Measurements from ENCODE around the gene BTC. TPM values are rescaled to one million over a fixed set of nuclear protein-coding genes. Genes with fewer than 3 reads are reported as not detected.
"Not testable (repeated sequence)": the region's sequence is repeated elsewhere in the genome, so short reads cannot be mapped to it uniquely, and the experiment has no call there.

The BTC gene
- total and polyA plus RNA-seq, 11 donors = 0.06 to 0.59 (median 0.31) TPM; not detected in 2

DNA sequence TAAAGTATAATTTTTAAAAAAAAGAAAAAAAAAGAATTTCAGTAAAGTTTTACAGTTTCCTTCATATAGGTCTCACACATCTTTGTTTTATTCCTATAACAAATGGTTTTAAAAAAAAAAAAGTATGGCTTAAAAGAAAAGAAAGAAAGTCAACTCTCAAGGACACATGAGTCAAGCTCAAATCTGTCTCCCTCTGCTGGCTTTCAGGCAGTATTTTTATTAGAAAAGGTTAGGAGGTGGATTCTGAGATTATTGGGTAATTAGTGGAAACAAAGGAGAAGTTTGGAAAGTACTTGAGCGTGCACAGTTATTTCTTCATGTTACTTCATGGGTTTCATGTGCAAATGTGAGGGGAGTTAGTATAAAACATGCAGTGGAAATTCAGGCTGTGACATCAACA is 36.6 kb upstream of the BTC start:
- peaks cover 0 to 18% (median 5%) of the 10 kb centered on the region in 12 donors for H3K9me3 ChIP-seq
- intact Hi-C loops (cut with DNase I) = no loop called here
- H3K27ac ChIP-seq = no peak overlapping the region
- 79 to 92% (median 87%) methylated on average over 1 of the region's 1 CpG for WGBS, 4 donors
- H3K4me3 ChIP-seq = no peak overlapping the region
- H3K27me3 ChIP-seq = no peaks in the 10 kb centered on the region
- H3K4me1 ChIP-seq = no peaks in the 10 kb centered on the region
- no peak for DNase-seq
- H3K36me3 ChIP-seq = no peaks in the 10 kb centered on the region
- TF ChIP-seq POLR2A (IDR thresholded peaks at IDR 0.05) = no peak
- ATAC-seq = no peak

- peaks cover 0 to 5% (median 0%) of the 10 kb centered on the region in 9 donors for H3K27me3 ChIP-seq
- no peak for DNase-seq
- no peak overlapping the region for H3K4me3 ChIP-seq
- 35 to 64% (median 38%) methylated on average over 1 of the region's 1 CpG for WGBS, 4 donors
- no peaks in the 10 kb centered on the region for H3K4me1 ChIP-seq
- intact Hi-C loops (cut with DNase I) = no loop called here
- TF ChIP-seq CTCF (IDR thresholded peaks at IDR 0.05) = no peak
- no peak for TF ChIP-seq POLR2A (IDR thresholded peaks at IDR 0.05)
- H3K9me3 ChIP-seq = peaks cover 0 to 7% (median 0%) of the 10 kb centered on the region in 12 donors
- no peak for ATAC-seq
- no peak overlapping the region for H3K27ac ChIP-seq
- H3K36me3 ChIP-seq = no peaks in the 10 kb centered on the region
These were observed 28.9 kb upstream of the BTC start for GRCh38 chr4:74823194-74823593.

- Histone ChIP-seq H3K4me3 (no peak overlapping the region), H3K27ac (no peak overlapping the region), H3K27me3 (peaks cover 0 to 5% (median 0%) of the 10 kb centered on the region in 9 donors), H3K36me3 (no peaks in the 10 kb centered on the region), H3K9me3 (peaks cover 0 to 7% (median 0%) of the 10 kb centered on the region in 12 donors), H3K4me1 (no peaks in the 10 kb centered on the region)
- 88 to 96% (median 91%) methylated on average over 2 of the region's 2 CpGs for WGBS, 4 donors
- ATAC-seq (no peak), DNase-seq (no peak)
- intact Hi-C loops (cut with DNase I) = no loop called here
- no peak for TF ChIP-seq POLR2A (IDR thresholded peaks at IDR 0.05)
- TF ChIP-seq CTCF (IDR thresholded peaks at IDR 0.05) = no peak
These were observed 28.3 kb upstream of the BTC start for GRCh38 chr4:74822603-74823002.

DNA sequence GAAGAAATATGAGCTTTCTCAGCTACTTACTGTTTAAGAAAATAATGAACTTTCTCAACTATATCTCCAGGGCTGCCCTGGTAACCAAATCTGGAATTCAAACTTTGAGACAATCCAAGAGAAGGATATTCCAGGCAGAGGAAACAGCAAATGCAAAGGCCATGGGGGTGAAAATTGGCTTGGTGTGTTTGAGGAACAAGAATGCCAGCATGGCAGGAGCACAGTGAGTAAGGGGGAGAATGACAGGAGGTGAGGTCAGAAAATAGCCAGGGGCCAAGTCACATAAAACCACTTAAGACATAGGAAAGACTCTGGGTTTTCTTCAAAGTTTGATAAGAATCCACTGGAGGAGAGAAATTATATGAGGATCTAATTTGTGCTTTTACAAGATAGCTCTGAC is 27.2 kb upstream of the BTC start:
- intact Hi-C loops (cut with DNase I) = no loop called here
- H3K4me1 ChIP-seq = no peaks in the 10 kb centered on the region
- H3K36me3 ChIP-seq = no peaks in the 10 kb centered on the region
- DNase-seq (no peak), ATAC-seq (no peak)
- TF ChIP-seq CTCF (IDR thresholded peaks at IDR 0.05) (no peak), POLR2A (IDR thresholded peaks at IDR 0.05) (no peak)
- H3K27ac ChIP-seq = no peak overlapping the region
- H3K4me3 ChIP-seq = no peak overlapping the region
- peaks cover 0 to 7% (median 0%) of the 10 kb centered on the region in 12 donors for H3K9me3 ChIP-seq
- H3K27me3 ChIP-seq = peaks cover 0 to 5% (median 0%) of the 10 kb centered on the region in 9 donors

DNA sequence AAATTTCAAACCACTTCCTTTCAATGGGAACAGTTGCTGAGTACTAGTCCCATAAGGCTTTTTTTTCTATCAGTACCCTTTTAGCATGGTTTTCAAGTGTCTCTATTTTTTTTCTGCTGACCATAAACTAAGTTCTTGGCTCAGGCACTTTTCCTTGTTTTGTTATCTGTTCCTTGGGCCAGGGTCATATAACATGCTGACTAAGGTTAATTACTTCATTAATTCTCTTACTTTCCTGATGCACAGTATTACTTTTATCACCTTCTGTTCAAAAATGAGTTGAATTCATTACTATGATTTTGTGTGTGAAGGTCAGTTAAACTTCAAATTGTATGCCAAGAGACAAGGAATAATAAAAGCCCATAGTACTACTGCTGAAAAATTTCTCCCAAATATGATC is 19.7 kb upstream of the BTC start:
- no peaks in the 10 kb centered on the region for H3K36me3 ChIP-seq
- TF ChIP-seq CTCF (IDR thresholded peaks at IDR 0.05) (no peak), POLR2A (IDR thresholded peaks at IDR 0.05) (no peak)
- intact Hi-C loops (cut with DNase I) = no loop called here
- no peak overlapping the region for H3K27ac ChIP-seq
- H3K9me3 ChIP-seq = no peaks in the 10 kb centered on the region
- no peak for DNase-seq
- no peaks in the 10 kb centered on the region for H3K4me1 ChIP-seq
- no peak overlapping the region for H3K4me3 ChIP-seq
- H3K27me3 ChIP-seq = no peaks in the 10 kb centered on the region
- ATAC-seq = no peak

GRCh38 chr4:74812056-74812455 is 17.7 kb upstream of the BTC start:
- DNase-seq; ATAC-seq; H3K4me1 ChIP-seq; H3K27ac ChIP-seq; H3K36me3 ChIP-seq; H3K27me3 ChIP-seq; H3K4me3 ChIP-seq; intact Hi-C loops (cut with DNase I); H3K9me3 ChIP-seq: not testable (repeated sequence)
- WGBS, 4 donors = 70 to 86% (median 79%) methylated on average over 3 of the region's 3 CpGs
